Measurements from ENCODE around the gene AKT1.
"Not testable (repeated sequence)": the region's sequence is repeated elsewhere in the genome, so short reads cannot be mapped to it uniquely, and the experiment has no call there.

The AKT1 gene

DNA sequence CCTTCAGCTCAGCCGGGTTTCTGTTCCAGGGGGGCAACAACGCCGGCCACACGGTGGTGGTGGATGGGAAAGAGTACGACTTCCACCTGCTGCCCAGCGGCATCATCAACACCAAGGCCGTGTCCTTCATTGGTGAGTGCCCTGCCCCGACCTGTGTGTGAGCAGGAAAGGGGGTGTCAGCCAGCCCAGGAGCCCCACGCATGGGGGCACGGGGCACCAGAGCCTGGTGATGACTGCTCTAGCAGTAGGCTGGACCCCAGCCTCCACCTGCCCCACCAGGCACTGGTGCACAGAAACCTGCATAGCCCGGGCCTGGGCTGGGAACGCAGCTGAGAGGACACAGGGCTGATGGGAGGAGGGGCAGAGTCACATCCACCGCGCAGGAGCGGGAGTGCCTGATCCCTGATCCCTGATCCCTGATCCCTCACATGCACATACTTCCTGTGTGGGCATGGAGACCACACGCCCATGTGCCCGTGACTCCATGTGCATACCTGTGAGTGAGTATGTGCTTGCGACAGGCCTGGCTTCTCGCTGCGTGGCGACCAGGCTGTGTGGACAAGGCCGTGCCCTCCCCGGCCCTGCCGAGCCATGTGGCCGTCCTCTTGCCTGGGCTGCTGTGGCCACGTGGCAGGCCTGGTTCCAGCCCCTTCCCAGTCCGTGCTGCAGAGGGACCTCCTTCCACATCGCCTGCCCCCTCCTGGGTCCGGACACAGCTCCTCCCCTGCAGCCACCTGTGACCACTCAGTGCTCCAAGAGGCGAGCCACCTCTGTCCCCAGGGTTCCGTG is 60.4 kb downstream of the AKT1 start:
- DNase-seq: no peak

DNA sequence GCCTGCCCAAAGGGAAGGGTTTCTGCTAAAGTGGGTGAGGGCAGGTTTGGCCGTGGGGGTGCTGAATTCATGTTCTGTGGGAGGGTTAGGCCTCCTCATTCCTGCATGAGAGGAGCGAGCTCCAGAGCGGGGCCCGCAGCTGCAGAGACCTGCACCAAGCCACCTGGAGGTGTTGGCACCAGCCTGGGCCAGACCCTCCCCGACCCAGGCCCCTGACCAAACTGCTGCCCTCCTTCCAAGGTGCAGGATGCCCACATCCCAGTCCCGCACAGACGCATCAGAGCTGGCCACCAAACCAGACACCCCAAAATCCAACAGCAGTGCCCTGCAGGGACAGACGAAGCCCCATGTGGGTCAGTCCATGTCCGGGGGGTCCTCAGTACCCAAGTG is 61.0 kb downstream of the AKT1 start:
- DNase-seq: no peak

DNA sequence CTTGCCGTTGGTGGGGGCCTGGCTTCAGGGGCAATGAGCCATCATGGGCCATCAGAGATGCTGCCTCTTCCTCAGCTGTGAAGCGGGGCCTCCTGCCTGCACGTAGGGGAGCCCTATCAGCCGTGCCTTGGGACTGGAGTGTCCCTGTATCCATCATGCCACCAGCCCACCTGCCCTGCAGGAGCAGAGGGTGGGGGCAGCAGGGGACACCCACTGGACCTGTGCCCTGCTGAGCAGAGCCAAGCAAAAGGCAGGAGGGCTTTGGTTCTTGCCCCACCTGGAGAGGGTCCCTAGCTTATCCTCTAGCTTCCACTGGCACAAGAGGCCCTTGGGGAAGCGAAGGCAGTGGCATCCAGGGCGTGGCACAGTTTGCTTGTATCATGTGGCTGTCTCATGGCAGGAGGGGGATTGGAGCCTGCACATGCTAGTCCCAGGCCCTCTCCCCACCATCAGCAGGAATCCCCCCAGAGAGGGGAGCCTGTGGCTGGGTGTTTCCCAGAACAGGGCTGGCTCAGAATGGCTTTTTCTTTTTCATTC is 61.4 kb downstream of the AKT1 start:
- DNase-seq: no peak

GRCh38 chr14:104732931-104733681 is 62.4 kb downstream of the AKT1 start:
- DNase-seq: no peak

GRCh38 chr14:104732355-104732804 is 63.2 kb downstream of the AKT1 start:
- DNase-seq: no peak

DNA sequence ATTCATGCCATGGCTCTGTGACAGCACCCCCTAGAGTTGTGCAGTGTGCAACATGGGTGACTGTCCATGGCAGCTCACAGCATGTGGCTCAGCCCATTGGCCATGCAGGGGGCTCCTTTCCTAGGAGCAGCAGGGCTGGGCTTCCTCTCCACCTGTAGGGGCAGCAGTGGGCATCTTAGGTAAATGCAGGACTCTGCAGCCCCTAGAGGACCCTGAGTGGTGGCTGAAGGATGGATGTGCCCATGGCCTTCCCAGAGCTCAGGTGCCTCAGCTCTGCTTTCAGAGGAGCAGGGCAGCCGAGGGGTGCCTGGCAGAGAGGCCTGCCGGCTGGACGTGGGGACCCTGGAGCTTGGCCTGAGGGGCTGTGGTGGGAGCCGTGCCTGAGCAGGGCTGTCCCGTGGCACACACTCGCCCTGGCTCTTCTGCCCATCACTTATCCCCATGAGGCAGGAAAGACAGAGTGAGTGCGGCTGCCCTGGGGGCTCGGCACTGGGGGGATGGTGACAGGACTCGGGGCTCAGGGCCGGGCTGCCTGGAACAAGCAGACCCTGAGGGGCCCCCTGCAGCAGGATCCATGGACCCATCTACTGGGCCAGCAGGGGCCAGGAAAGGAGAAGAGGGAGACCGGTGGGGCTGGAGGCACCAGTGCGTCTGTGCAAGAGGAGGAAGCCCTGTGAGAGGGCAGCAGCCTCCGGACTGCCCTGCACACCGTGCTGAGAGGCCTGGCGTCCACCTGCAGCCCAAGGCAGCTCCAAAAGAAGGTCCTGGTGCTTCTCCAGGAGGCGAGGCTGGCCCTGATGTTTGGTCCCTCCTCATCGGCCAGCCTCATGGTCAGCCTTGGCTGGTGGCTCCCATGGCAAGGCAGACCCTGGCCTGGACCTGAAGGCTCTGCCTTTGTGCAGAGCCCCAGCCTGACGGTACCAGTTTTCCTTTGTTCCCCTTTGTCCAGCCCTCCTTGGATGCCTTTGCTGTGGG is 63.9 kb downstream of the AKT1 start:
- no peak for DNase-seq

DNA sequence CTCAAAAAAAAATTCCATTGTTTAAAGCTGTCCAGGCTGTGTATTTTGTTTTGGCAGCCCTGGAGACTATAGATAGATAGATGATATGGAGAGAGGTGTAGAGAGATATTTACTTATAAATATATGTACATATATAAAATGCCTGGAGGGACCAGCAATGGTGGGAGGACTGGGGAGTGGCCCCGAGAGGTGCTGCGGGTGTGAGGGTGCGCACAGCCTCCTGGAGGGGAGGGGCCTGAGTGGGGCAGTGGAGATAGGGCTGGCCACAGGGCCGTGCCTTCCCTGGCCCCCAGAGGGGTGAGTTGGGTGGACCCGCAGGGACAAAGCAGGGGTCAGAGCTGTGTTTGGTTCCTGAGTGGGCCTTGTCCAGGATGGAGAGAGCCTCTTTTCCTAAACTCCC is 65.1 kb downstream of the AKT1 start:
- DNase-seq: no peak

DNA sequence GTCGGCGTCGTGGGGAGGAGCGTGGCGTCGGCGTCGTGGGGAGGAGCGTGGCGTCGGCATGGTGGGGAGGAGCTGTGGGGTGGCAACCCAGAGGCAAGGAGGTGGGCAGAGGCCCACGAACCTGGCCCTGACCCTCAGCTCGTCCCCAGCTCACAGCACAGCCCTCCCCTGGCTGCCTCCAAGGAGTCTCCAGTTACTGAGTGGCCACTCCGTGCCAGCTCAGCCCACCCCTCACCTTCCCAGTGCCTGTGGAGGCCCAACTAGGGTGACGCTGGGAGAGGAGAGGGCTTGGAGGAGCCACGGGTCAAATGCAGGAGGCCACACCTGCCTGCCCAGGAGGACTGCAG is 65.7 kb downstream of the AKT1 start:
- no peak for DNase-seq

GRCh38 chr14:104729176-104729834 is 66.2 kb downstream of the AKT1 start:
- DNase-seq: not testable (repeated sequence)

DNA sequence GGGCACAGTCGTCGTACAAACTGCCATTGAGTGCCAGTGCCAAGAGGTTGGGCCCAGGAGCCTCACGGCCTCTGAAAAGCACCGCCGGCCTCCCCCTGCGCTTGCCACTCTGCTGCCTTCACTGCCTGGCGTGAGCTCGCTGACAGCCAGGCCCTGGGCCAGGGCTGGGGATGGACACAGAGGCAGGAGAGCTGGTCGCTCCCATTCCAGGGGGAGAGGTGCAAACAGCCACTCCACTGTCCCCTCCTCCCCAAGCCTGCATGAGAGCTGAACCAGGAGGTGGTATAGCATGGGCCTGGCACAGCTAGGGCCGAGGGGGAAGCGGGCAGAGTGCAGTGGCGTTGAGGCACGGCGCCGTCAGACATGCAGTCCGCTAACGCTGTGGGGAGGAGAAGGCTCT is 66.9 kb downstream of the AKT1 start:
- DNase-seq: no peak

GRCh38 chr14:104726600-104727451 is 68.7 kb downstream of the AKT1 start:
- no peak for DNase-seq

DNA sequence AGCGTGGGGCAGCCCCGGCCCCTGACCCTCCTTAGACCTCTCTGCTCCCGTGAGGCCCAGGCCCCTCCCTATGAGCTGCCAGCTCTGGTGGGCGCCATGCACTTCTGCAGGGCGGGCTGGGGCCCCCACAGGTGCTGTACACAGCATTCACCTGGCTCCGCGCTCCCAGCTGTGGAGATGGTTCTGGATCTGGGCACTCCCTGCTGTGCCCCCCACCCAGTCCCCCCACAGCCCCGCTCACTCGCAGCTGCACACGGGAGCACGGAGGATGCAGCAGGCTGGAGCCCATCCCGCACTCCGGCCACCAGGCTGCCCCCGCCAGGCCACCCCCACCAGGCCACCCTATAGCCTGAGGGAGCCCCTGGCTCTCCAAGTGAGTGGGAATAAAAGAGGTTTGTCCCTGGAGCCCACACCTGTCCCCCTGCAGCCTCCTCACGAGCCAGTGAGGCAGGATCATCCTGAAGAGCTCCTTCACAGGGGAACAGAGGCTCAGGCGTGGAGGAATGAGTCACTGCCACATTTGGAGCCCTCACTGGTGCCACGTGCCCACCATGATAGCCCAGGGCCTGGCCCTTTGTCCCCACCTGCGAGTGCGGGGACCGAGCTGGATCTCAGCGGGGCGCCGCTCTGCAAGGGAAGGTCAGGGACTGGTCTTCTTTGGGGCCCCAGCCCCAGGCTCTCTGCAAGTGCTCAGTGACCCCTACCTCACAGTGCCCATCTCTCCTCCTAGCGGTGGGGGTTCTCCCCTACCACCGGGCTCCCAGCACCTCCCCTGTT is 69.6 kb downstream of the AKT1 start:
- DNase-seq: no peak

- no peak for DNase-seq
These were observed 70.4 kb downstream of the AKT1 start for GRCh38 chr14:104724981-104725771.

- DNase-seq: no peak
These were observed 71.1 kb downstream of the AKT1 start for GRCh38 chr14:104724407-104724980.

- peak; percentile 52 to 59 for DNase-seq
These were observed 71.7 kb downstream of the AKT1 start, which contains the start of gene ADSS1 for GRCh38 chr14:104723651-104724406. Gene ADSS1 (plus strand): TSS chr14:104724229. CDS start chr14:104724271, 42 bp downstream.

- DNase-seq: no peak
These were observed 72.5 kb downstream of the AKT1 start for GRCh38 chr14:104722938-104723650.
